H9 (cell line): Measurements from ENCODE around the gene RMDN2. TPM values are rescaled to one million over a fixed set of nuclear protein-coding genes. Genes with fewer than 3 reads are reported as not detected.

Experiments used
- DNase-seq: peaks from one replicate; pipeline ENCODE4 v3.0.0-alpha.2; 2017
- H2AFZ ChIP-seq: one replicate; pipeline ENCODE4 v1.6.1; 2013; ENCODE audit warnings: mild to moderate bottlenecking, low read length, control low read depth, moderate library complexity
- H2AK5ac ChIP-seq: 2 replicates; pipeline ENCODE4 v1.6.1; 2013; ENCODE audit warnings: low read length, control low read depth, mixed read lengths; ENCODE audit not compliant: insufficient read length
- H2BK120ac ChIP-seq: one replicate; pipeline ENCODE4 v1.6.1; 2013; ENCODE audit warnings: low read depth, mild to moderate bottlenecking, low read length, control low read depth, inconsistent platforms; ENCODE audit not compliant: poor library complexity, severe bottlenecking
- H2BK12ac ChIP-seq: 2 replicates; pipeline ENCODE4 v1.6.1; 2013; ENCODE audit warnings: low read length, control low read depth, mixed read lengths, low read depth; ENCODE audit not compliant: insufficient read length
- H2BK15ac ChIP-seq: 2 replicates; pipeline ENCODE4 v1.6.1; 2013; ENCODE audit warnings: low read depth, low read length, control low read depth
- H2BK20ac ChIP-seq: one replicate; pipeline ENCODE4 v1.6.1; 2013; ENCODE audit warnings: low read depth, mild to moderate bottlenecking, low read length, control low read depth, inconsistent platforms; ENCODE audit not compliant: poor library complexity, severe bottlenecking
- H2BK5ac ChIP-seq: 2 replicates; pipeline ENCODE4 v1.6.1; 2013; ENCODE audit warnings: low read length, control low read depth, mixed read lengths; ENCODE audit not compliant: insufficient read length
- H3K14ac ChIP-seq: 2 replicates; pipeline ENCODE4 v1.6.1; 2013; ENCODE audit warnings: low read length, control low read depth; ENCODE audit not compliant: insufficient read depth
- H3K18ac ChIP-seq: 2 replicates; pipeline ENCODE4 v1.6.1; 2013; ENCODE audit warnings: low read depth, mild to moderate bottlenecking, mixed read lengths, low read length, control low read depth; ENCODE audit not compliant: insufficient read length
- H3K23ac ChIP-seq: 2 replicates; pipeline ENCODE4 v1.6.1; 2013; ENCODE audit warnings: low read length, control low read depth, mixed read lengths, low read depth; ENCODE audit not compliant: insufficient read length
- H3K23me2 ChIP-seq: 2 replicates; pipeline ENCODE4 v1.6.1; 2013; ENCODE audit warnings: low read depth, mild to moderate bottlenecking, mixed read lengths, low read length, control low read depth; ENCODE audit not compliant: insufficient read length, poor library complexity, severe bottlenecking
- H3K27ac ChIP-seq: 2 replicates; pipeline ENCODE4 v1.5.1; 2013; ENCODE audit warnings: low read length, control low read depth, mixed read lengths, low read depth; ENCODE audit not compliant: insufficient read length
- H3K27me3 ChIP-seq: 2 replicates; pipeline ENCODE4 v1.6.1; 2013; ENCODE audit warnings: low read length, control low read depth, inconsistent platforms; ENCODE audit not compliant: insufficient read depth
- H3K4ac ChIP-seq: 2 replicates; pipeline ENCODE4 v1.6.1; 2013; ENCODE audit warnings: low read depth, mild to moderate bottlenecking, control low read depth, inconsistent platforms, low read length, moderate library complexity
- H3K4me1 ChIP-seq: 2 replicates; pipeline ENCODE4 v1.6.1; 2013; ENCODE audit warnings: low read length, control low read depth, inconsistent platforms; ENCODE audit not compliant: insufficient read depth
- H3K4me2 ChIP-seq: 2 replicates; pipeline ENCODE4 v1.6.1; 2013; ENCODE audit warnings: low read length, control low read depth, mixed read lengths; ENCODE audit not compliant: insufficient read length, insufficient read depth
- H3K56ac ChIP-seq: 2 replicates; pipeline ENCODE4 v1.6.1; 2013; ENCODE audit warnings: low read depth, mild to moderate bottlenecking, mixed read lengths, low read length, control low read depth; ENCODE audit not compliant: insufficient read length
- H3K79me1 ChIP-seq: 2 replicates; pipeline ENCODE4 v1.6.1; 2013; ENCODE audit warnings: low read depth, mild to moderate bottlenecking, moderate library complexity, low read length, control low read depth, inconsistent platforms; ENCODE audit not compliant: insufficient read depth, poor library complexity, severe bottlenecking
- H3K79me2 ChIP-seq: 2 replicates; pipeline ENCODE4 v1.6.1; 2013; ENCODE audit warnings: low read length, control low read depth, inconsistent platforms; ENCODE audit not compliant: insufficient read depth
- H3K9ac ChIP-seq: 2 replicates; pipeline ENCODE4 v1.6.1; 2013; ENCODE audit warnings: low read length, control low read depth, mixed read lengths; ENCODE audit not compliant: insufficient read length; ENCODE audit errors: extremely low read depth
- H3K9me3 ChIP-seq: one replicate; pipeline ENCODE4 v1.6.1; 2013; ENCODE audit warnings: low read depth, low read length, inconsistent platforms; ENCODE audit not compliant: control insufficient read depth
- H3T11ph ChIP-seq: one replicate; pipeline ENCODE4 v1.6.1; 2013; ENCODE audit warnings: mild to moderate bottlenecking, low read length, control low read depth, inconsistent platforms
- H4K20me1 ChIP-seq: one replicate; pipeline ENCODE4 v1.6.1; 2013; ENCODE audit not compliant: control insufficient read depth, insufficient read length, insufficient read depth
- H4K5ac ChIP-seq: 2 replicates; pipeline ENCODE4 v1.6.1; 2013; ENCODE audit warnings: low read depth, mild to moderate bottlenecking, mixed read lengths, low read length, control low read depth; ENCODE audit not compliant: insufficient read length
- H4K8ac ChIP-seq: replicated peaks from 2 replicates; pipeline ENCODE4 v1.6.1; 2013; ENCODE audit warnings: low read length, control low read depth, mixed read lengths, low read depth; ENCODE audit not compliant: insufficient read length
- H4K91ac ChIP-seq: 2 replicates; pipeline ENCODE4 v1.6.1; 2013; ENCODE audit warnings: low read depth, mild to moderate bottlenecking, moderate library complexity, mixed read lengths, low read length, control low read depth; ENCODE audit not compliant: insufficient read length
- H3K27ac Mint-ChIP-seq, 3 experiments: 2 replicates in 2 of 3; 3 replicates in 1 of 3; pipeline ENCODE4 v1.8.0; 2020 to 2021; ENCODE audit warnings: mixed read lengths in 3 of 3, mild to moderate bottlenecking in 1 of 3, moderate library complexity in 1 of 3
- H3K27me3 Mint-ChIP-seq: 2 replicates; pipeline ENCODE4 v1.8.0; 2021; ENCODE audit warnings: low read depth, mild to moderate bottlenecking, moderate library complexity, mixed read lengths
- H3K36me3 Mint-ChIP-seq, 3 experiments: 2 replicates in 2 of 3; 3 replicates in 1 of 3; pipeline ENCODE4 v1.8.0; 2020 to 2021; ENCODE audit warnings: low read depth in 3 of 3, mixed read lengths in 3 of 3; ENCODE audit not compliant: insufficient read depth in 1 of 3
- H3K4me1 Mint-ChIP-seq, 2 experiments: 2 replicates each; pipeline ENCODE4 v1.8.0; 2020; ENCODE audit warnings: mixed read lengths in 2 of 2
- H3K4me3 Mint-ChIP-seq, 2 experiments: 2 replicates in 1 of 2; 3 replicates in 1 of 2; pipeline ENCODE4 v1.8.0; 2020 to 2021; ENCODE audit warnings: mild to moderate bottlenecking in 2 of 2, mixed read lengths in 2 of 2, moderate library complexity in 1 of 2
- H3K9me3 Mint-ChIP-seq, 2 experiments: 2 replicates in 1 of 2; 3 replicates in 1 of 2; pipeline ENCODE4 v1.8.0; 2020; ENCODE audit warnings: mild to moderate bottlenecking in 2 of 2, mixed read lengths in 2 of 2, moderate library complexity in 1 of 2
- WGBS: extraction: QIAGEN DNeasy Blood & Tissue Kit; methylation state at CpG from one replicate; pipeline ENCODE4 v1.1.7; 2013; ENCODE audit warnings: missing lambda C conversion rate, low lambda C conversion rate, mixed read lengths; ENCODE audit not compliant: insufficient read length; ENCODE audit errors: extremely low coverage; 5-methylcytosine and 5-hydroxymethylcytosine counted together
- total RNA-seq: library from RNA; stranded (reverse); gene quantifications from 2 replicates; pipeline ENCODE4 v1.2.1, GENCODE V29; 2021
- TF ChIP-seq, protein P1 (sequence below): fragments of 200-600 bp; sonication (generic); conservative IDR thresholded peaks from 3 replicates; pipeline ENCODE4 v1.8.0; 2021; ENCODE audit warnings: antibody characterized with exemption, mild to moderate bottlenecking

Gene RMDN2
- total RNA-seq, 1 experiment from 2014 or later: 2.8 TPM

- no CpG with 5 or more reads among the region's 9 CpGs for WGBS
- no peaks in the 10 kb centered on the region; the same call in 1 of the 2 replicates for H3K4me1 ChIP-seq
- no peak overlapping the region for H2BK120ac ChIP-seq
- H3K18ac ChIP-seq: no peak overlapping the region
- no peak overlapping the region for H4K5ac ChIP-seq
- peaks cover 43 to 44% of the 10 kb centered on the region in 2 experiments for H3K4me1 Mint-ChIP-seq
- H3K14ac ChIP-seq: no peak overlapping the region
- no peaks in the 10 kb centered on the region for H4K20me1 ChIP-seq
- DNase-seq: no peak
- H3K23me2 ChIP-seq: no peaks in the 10 kb centered on the region
- H3K56ac ChIP-seq: no peak overlapping the region
- H2AFZ ChIP-seq: no peak overlapping the region
- no peaks in the 10 kb centered on the region for H3K27me3 ChIP-seq
- H3K79me1 ChIP-seq: no peaks in the 10 kb centered on the region
- H2BK5ac ChIP-seq: no peak overlapping the region
- no peak overlapping the region for H3K4me3 Mint-ChIP-seq
- H3K27ac Mint-ChIP-seq: no peak overlapping the region
- no peak overlapping the region for H4K8ac ChIP-seq
- no peak overlapping the region for H3K27ac ChIP-seq
- H3T11ph ChIP-seq: no peak overlapping the region
- no peaks in the 10 kb centered on the region for H3K79me2 ChIP-seq
- no peaks in the 10 kb centered on the region for H3K9me3 Mint-ChIP-seq
- H3K4me2 ChIP-seq: no peak overlapping the region
- no peak overlapping the region for H2BK12ac ChIP-seq
- H4K91ac ChIP-seq: no peak overlapping the region
- H3K9me3 ChIP-seq: no peaks in the 10 kb centered on the region
- no peaks in the 10 kb centered on the region for H3K36me3 Mint-ChIP-seq
- no peak overlapping the region for H2AK5ac ChIP-seq
- TF ChIP-seq, protein P1, sequence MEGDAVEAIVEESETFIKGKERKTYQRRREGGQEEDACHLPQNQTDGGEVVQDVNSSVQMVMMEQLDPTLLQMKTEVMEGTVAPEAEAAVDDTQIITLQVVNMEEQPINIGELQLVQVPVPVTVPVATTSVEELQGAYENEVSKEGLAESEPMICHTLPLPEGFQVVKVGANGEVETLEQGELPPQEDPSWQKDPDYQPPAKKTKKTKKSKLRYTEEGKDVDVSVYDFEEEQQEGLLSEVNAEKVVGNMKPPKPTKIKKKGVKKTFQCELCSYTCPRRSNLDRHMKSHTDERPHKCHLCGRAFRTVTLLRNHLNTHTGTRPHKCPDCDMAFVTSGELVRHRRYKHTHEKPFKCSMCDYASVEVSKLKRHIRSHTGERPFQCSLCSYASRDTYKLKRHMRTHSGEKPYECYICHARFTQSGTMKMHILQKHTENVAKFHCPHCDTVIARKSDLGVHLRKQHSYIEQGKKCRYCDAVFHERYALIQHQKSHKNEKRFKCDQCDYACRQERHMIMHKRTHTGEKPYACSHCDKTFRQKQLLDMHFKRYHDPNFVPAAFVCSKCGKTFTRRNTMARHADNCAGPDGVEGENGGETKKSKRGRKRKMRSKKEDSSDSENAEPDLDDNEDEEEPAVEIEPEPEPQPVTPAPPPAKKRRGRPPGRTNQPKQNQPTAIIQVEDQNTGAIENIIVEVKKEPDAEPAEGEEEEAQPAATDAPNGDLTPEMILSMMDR: no peak
- no peak overlapping the region for H3K9ac ChIP-seq
- H2BK20ac ChIP-seq: no peak overlapping the region
- H2BK15ac ChIP-seq: no peak overlapping the region
- no peak overlapping the region for H3K4ac ChIP-seq
- peaks cover 16% of the 10 kb centered on the region for H3K27me3 Mint-ChIP-seq
- no peak overlapping the region for H3K23ac ChIP-seq
Observed at GRCh38 chr2:37876227-37876626, 48.9 kb upstream of the RMDN2 start.
